Peyer's patch (tissue), 4 donors: Measurements from ENCODE around the gene MMP17. TPM values are rescaled to one million over a fixed set of nuclear protein-coding genes. Genes with fewer than 3 reads are reported as not detected.

ENCODE experiments used
- DNase-seq, 3 donors: peaks; one replicate each; pipeline ENCODE4 v3.0.0-alpha.2; 2017 to 2019
- H3K27ac ChIP-seq, 4 donors: fragments of 200-600 bp; sonication (generic); one replicate each; pipeline ENCODE4 v1.5.1; 2016 to 2019
- H3K27me3 ChIP-seq, 2 donors: fragments of 200-600 bp; sonication (generic); one replicate each; pipeline ENCODE4 v1.5.1; 2019
- H3K36me3 ChIP-seq, 3 donors: fragments of 200-600 bp; sonication (generic); one replicate each; pipeline ENCODE4 v1.5.1; 2016 to 2019
- H3K4me1 ChIP-seq, 4 donors: fragments of 200-600 bp; sonication (generic); one replicate each; pipeline ENCODE4 v1.5.1; 2016 to 2019
- H3K4me3 ChIP-seq, 4 donors: fragments of 200-600 bp; sonication (generic); 1 replicate in 3 of 4; 2 replicates in 1 of 4; pipeline ENCODE4 v1.5.1; 2016 to 2019; ENCODE audit warnings: mild to moderate bottlenecking in 1 of 4
- H3K9me3 ChIP-seq, 4 donors: fragments of 200-600 bp; sonication (generic); one replicate each; pipeline ENCODE4 v1.5.1; 2016 to 2019; ENCODE audit warnings: mild to moderate bottlenecking in 1 of 4
- CTCF ChIP-seq, 6 experiments: fragments of 450-650 bp in 4 of 6; fragments of 200-600 bp in 2 of 6; sonication (generic) in 1 of 6; IDR thresholded peaks; one replicate each; pipeline ENCODE4 v1.5.1; 2017 to 2019; ENCODE audit warnings: antibody characterized with exemption in 6 of 6, mild to moderate bottlenecking in 3 of 6, moderate library complexity in 1 of 6
- POLR2A ChIP-seq, 2 donors: fragments of 450-650 bp; IDR thresholded peaks; one replicate each; pipeline ENCODE4 v1.5.1; 2017; ENCODE audit warnings: antibody characterized with exemption in 2 of 2, mild to moderate bottlenecking in 2 of 2, moderate library complexity in 2 of 2
- total RNA-seq, 4 donors: library from RNA; depleted of rRNA; stranded (reverse); fragments of >200 nt; gene quantifications; one replicate each; pipeline ENCODE4 v1.1.0, GENCODE V29; 2016

The MMP17 gene
- total RNA-seq, 4 donors from 2014 or later: 4.0 to 32.2 (median 5.3) TPM; not detected in 1

GRCh38 chr12:131857908-131858850 is 30.0 kb downstream of the MMP17 start:
- H3K4me1 ChIP-seq: peaks cover 0 to 9% (median 0%) of the 10 kb centered on the region in 4 donors
- H3K4me3 ChIP-seq: no peak overlapping the region
- DNase-seq: peak in 1 of 3 donors; percentile 38
- TF ChIP-seq CTCF (IDR thresholded peaks at IDR 0.05) (no peak), POLR2A (IDR thresholded peaks at IDR 0.05) (no peak)
- no peaks in the 10 kb centered on the region for H3K9me3 ChIP-seq
- no peak overlapping the region for H3K27ac ChIP-seq
- H3K36me3 ChIP-seq: no peaks in the 10 kb centered on the region
- no peaks in the 10 kb centered on the region for H3K27me3 ChIP-seq

GRCh38 chr12:131860472-131861260 is 32.5 kb downstream of the MMP17 start:
- Histone ChIP-seq H3K9me3 (no peaks in the 10 kb centered on the region), H3K27ac (peak overlapping the region in 1 of 4 donors; percentile 62), H3K27me3 (no peaks in the 10 kb centered on the region), H3K4me3 (peak overlapping the region in 1 of 4 donors; percentile 29), H3K36me3 (no peaks in the 10 kb centered on the region), H3K4me1 (peaks cover 0 to 9% (median 0%) of the 10 kb centered on the region in 4 donors)
- no peak for TF ChIP-seq CTCF (IDR thresholded peaks at IDR 0.05)
- TF ChIP-seq POLR2A (IDR thresholded peaks at IDR 0.05): no peak
- DNase-seq: peak in 2 of 3 donors; percentile 60 to 66

- no peaks in the 10 kb centered on the region for H3K36me3 ChIP-seq
- no peaks in the 10 kb centered on the region for H3K9me3 ChIP-seq
- no peak overlapping the region for H3K4me3 ChIP-seq
- H3K27ac ChIP-seq: no peak overlapping the region
- H3K4me1 ChIP-seq: peaks cover 0 to 9% (median 0%) of the 10 kb centered on the region in 4 donors
- no peak for TF ChIP-seq POLR2A (IDR thresholded peaks at IDR 0.05)
- no peak for TF ChIP-seq CTCF (IDR thresholded peaks at IDR 0.05)
- no peak for DNase-seq
- H3K27me3 ChIP-seq: no peaks in the 10 kb centered on the region
Observed at GRCh38 chr12:131861261-131862083, 33.3 kb downstream of the MMP17 start.

- peak in 1 of 3 donors; percentile 34 for DNase-seq
- H3K27ac ChIP-seq: no peak overlapping the region
- H3K4me3 ChIP-seq: no peak overlapping the region
Observed at GRCh38 chr12:131862084-131862441, 33.9 kb downstream of the MMP17 start.

More at GRCh38 chr12:131862084-131862441, 33.9 kb downstream of the MMP17 start:
- no peaks in the 10 kb centered on the region for H3K9me3 ChIP-seq
- no peaks in the 10 kb centered on the region for H3K36me3 ChIP-seq
- no peak for TF ChIP-seq CTCF (IDR thresholded peaks at IDR 0.05)
- TF ChIP-seq POLR2A (IDR thresholded peaks at IDR 0.05): no peak
- H3K4me1 ChIP-seq: peaks cover 0 to 9% (median 0%) of the 10 kb centered on the region in 4 donors
- H3K27me3 ChIP-seq: no peaks in the 10 kb centered on the region
